ENCODE results near the gene CNTN6. TPM values are rescaled to one million over a fixed set of nuclear protein-coding genes. Genes with fewer than 3 reads are reported as not detected.

The CNTN6 gene
- total and polyA plus RNA-seq, 2 donors (not counting 1 experiment from before 2014, with no cell fraction given), result not detected

GRCh38 chr3:1191026-1191425 lies 98.2 kb downstream of the CNTN6 start:
- peaks cover 3% of the 10 kb centered on the region for H3K4me1 Mint-ChIP-seq
- no peak for ATAC-seq (ENCODE audit: low read depth)
- Histone ChIP-seq H2AFZ (ENCODE audit: insufficient read depth, low read depth, low read length, poor library complexity, severe bottlenecking) (no peak overlapping the region), H3K4me2 (replicated peaks; ENCODE audit: low read depth, low read length, poor library complexity, severe bottlenecking) (no peak overlapping the region), H3K4me3 (ENCODE audit: control extremely low read depth in 1 of 5, extremely low read depth in 1 of 5, insufficient read depth in 1 of 5, low read depth in 2 of 5, low read length in 4 of 5) (no peak overlapping the region), H3K27ac (ENCODE audit: low read length in 2 of 2) (no peak overlapping the region), H3K36me3 (replicated peaks in 1 of 2; ENCODE audit: control extremely low read depth in 1 of 2, control insufficient read depth in 1 of 2, extremely low read depth in 1 of 2, insufficient read depth in 2 of 2, low read length in 1 of 2) (no peaks in the 10 kb centered on the region), H3K9me3 (ENCODE audit: control extremely low read depth in 1 of 3, control insufficient read depth in 2 of 3, insufficient read depth in 1 of 3, low read length in 2 of 3) (no peaks in the 10 kb centered on the region), H3K4me1 (ENCODE audit: control insufficient read depth in 2 of 2, insufficient read depth in 2 of 2, low read length in 2 of 2) (no peaks in the 10 kb centered on the region), H4K20me1 (ENCODE audit: control insufficient read depth, insufficient read depth, low read length, poor library complexity, severe bottlenecking) (no peaks in the 10 kb centered on the region), H3K9ac (ENCODE audit: low read length) (no peak overlapping the region), H3K79me2 (ENCODE audit: control insufficient read depth, insufficient read depth, low read length) (no peaks in the 10 kb centered on the region), H3K27me3 (replicated peaks in 1 of 4; ENCODE audit: control extremely low read depth in 1 of 4, control insufficient read depth in 3 of 4, insufficient read depth in 4 of 4, low read length in 3 of 4) (no peaks in the 10 kb centered on the region)
- intact Hi-C loops (cut with micrococcal nuclease), result no loop called here
- POLR2A ChIA-PET, result no interaction called here
- H3K9me3 Mint-ChIP-seq (ENCODE audit: insufficient read depth), result no peaks in the 10 kb centered on the region
- CTCF ChIA-PET, result no interaction called here
- no peaks in the 10 kb centered on the region for H3K27me3 Mint-ChIP-seq
- no peak for TF ChIP-seq CTCF (IDR thresholded peaks at IDR 0.05)
- TF ChIP-seq EZH2 (IDR thresholded peaks at IDR 0.05; ENCODE audit: borderline replicate concordance, insufficient read depth, low read depth, low read length, poor library complexity, severe bottlenecking), result no peak
- H3K27ac Mint-ChIP-seq, result no peak overlapping the region
- DNase-seq, result no peak
- no peak overlapping the region for H3K4me3 Mint-ChIP-seq
- no CpG with 5 or more reads among the region's 1 CpG for WGBS (ENCODE audit: insufficient coverage)

GRCh38 chr3:1195947-1196346 lies 103.1 kb downstream of the CNTN6 start:
- ATAC-seq (ENCODE audit: low read depth), result no peak
- Histone ChIP-seq H3K4me3 (ENCODE audit: control extremely low read depth in 1 of 5, extremely low read depth in 1 of 5, insufficient read depth in 1 of 5, low read depth in 2 of 5, low read length in 4 of 5) (no peak overlapping the region), H4K20me1 (ENCODE audit: control insufficient read depth, insufficient read depth, low read length, poor library complexity, severe bottlenecking) (no peaks in the 10 kb centered on the region), H3K36me3 (replicated peaks in 1 of 2; ENCODE audit: control extremely low read depth in 1 of 2, control insufficient read depth in 1 of 2, extremely low read depth in 1 of 2, insufficient read depth in 2 of 2, low read length in 1 of 2) (no peaks in the 10 kb centered on the region), H3K9ac (ENCODE audit: low read length) (no peak overlapping the region), H3K4me2 (replicated peaks; ENCODE audit: low read depth, low read length, poor library complexity, severe bottlenecking) (no peak overlapping the region), H3K4me1 (ENCODE audit: control insufficient read depth in 2 of 2, insufficient read depth in 2 of 2, low read length in 2 of 2) (no peaks in the 10 kb centered on the region), H3K27me3 (replicated peaks in 1 of 4; ENCODE audit: control extremely low read depth in 1 of 4, control insufficient read depth in 3 of 4, insufficient read depth in 4 of 4, low read length in 3 of 4) (no peaks in the 10 kb centered on the region), H3K79me2 (ENCODE audit: control insufficient read depth, insufficient read depth, low read length) (no peaks in the 10 kb centered on the region), H2AFZ (ENCODE audit: insufficient read depth, low read depth, low read length, poor library complexity, severe bottlenecking) (no peak overlapping the region), H3K27ac (ENCODE audit: low read length in 2 of 2) (no peak overlapping the region), H3K9me3 (ENCODE audit: control extremely low read depth in 1 of 3, control insufficient read depth in 2 of 3, insufficient read depth in 1 of 3, low read length in 2 of 3) (no peaks in the 10 kb centered on the region)
- ChIA-PET CTCF (no interaction called here), POLR2A (no interaction called here)
- DNase-seq, result no peak
- Mint-ChIP-seq H3K4me3 (no peak overlapping the region), H3K27ac (no peak overlapping the region), H3K27me3 (no peaks in the 10 kb centered on the region), H3K4me1 (no peaks in the 10 kb centered on the region), H3K9me3 (ENCODE audit: insufficient read depth) (no peaks in the 10 kb centered on the region)
- WGBS (ENCODE audit: insufficient coverage), result no CpG with 5 or more reads among the region's 1 CpG
- TF ChIP-seq CTCF (IDR thresholded peaks at IDR 0.05) (no peak), EZH2 (IDR thresholded peaks at IDR 0.05; ENCODE audit: borderline replicate concordance, insufficient read depth, low read depth, low read length, poor library complexity, severe bottlenecking) (no peak)
- intact Hi-C loops (cut with micrococcal nuclease), result no loop called here
